GM18508 (cell line): ENCODE data around the gene HRG.
"Not testable (repeated sequence)": the region's sequence is repeated elsewhere in the genome, so short reads cannot be mapped to it uniquely, and the experiment has no call there.

Source experiments
- ATAC-seq: cut with Tn5 transposase; IDR thresholded peaks from one replicate; pipeline ENCODE4 v1.9.1; 2021; ENCODE audit warnings: moderate number of reproducible peaks; ENCODE audit not compliant: insufficient read depth, unreplicated experiment

HRG gene

GRCh38 chr3:186665625-186666188 lies at the start of gene HRG:
Gene HRG, plus strand, starts transcription at chr3:186666014. Its CDS starts 18 bp downstream, at chr3:186666032.
- ATAC-seq, result no peak

DNA sequence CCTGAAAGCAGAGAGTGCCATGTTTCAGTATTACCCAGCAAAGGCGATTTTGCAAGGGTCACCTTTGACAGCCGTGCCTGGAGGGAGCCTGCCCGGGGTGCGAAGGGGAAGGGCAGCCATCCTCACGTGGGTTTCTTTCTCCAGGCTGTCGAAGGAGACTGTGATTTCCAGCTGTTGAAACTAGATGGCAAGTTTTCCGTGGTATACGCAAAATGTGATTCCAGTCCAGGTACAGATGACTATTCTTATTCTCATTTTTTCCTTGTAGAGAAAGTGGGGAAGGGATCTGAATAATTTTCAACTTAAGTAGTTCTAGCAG lies 49.6 kb upstream of the HRG start:
- no peak for ATAC-seq

GRCh38 chr3:186617036-186617946 lies 48.5 kb upstream of the HRG start:
- peak; percentile 67 for ATAC-seq

DNA sequence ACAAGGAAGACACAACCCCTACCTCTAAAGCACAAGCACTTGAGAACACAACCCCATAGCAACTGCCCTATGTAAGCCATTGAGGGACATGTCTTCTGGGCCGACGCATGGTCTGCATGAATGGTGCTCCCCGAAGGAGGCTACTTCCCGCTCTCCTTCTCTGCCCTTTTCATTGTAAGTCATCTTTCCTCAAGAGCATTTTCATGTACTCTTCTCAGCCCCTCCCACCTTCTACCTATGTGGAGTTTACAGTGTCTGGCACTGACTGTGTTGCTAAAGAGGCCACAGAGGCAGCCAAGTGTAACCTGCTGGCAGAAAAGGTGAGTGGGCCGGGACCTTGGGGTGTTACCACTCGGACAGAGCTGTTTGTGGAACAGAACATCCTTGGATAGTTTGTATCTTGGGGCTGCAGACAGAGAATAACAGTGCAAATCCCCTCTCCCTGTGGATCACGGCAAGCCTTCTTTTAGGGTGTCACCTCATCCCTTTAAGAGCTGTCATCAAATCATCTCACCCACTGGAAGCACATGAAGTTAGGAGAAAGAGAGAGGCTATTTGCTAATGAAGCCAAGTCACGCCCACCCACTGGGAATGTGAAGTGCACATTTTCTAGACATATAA lies 47.4 kb upstream of the HRG start:
- ATAC-seq, result no peak

GRCh38 chr3:186619787-186620212 lies 46.0 kb upstream of the HRG start:
- ATAC-seq, result no peak

DNA sequence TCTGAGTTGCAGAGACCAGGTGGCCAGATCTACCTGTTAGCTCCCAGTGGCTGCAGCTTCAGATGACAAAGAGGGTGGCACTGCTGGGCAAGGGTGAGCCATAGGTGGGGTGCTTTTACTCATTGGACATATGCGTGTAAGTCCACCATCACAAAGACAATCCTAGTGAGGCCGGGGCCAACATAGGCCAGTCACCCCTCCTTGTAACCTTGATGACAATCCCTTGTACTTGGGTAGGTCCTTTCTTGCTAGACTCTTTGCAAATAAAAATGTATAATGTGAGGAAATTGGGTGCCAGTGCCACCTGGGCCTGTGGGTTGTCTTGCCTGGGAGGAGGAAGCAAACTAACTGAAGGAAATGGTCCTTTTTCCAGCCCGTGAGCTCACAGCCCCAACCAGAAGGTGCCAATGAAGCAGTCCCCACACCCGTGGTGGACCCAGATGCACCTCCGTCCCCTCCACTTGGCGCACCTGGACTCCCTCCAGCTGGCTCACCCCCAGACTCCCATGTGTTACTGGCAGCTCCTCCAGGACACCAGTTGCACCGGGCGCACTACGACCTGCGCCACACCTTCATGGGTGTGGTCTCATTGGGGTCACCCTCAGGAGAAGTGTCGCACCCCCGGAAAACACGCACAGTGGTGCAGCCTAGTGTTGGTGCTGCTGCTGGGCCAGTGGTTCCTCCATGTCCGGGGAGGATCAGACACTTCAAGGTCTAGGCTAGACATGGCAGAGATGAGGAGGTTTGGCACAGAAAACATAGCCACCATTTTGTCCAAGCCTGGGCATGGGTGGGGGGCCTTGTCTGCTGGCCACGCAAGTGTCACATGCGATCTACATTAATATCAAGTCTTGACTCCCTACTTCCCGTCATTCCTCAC lies 45.4 kb upstream of the HRG start:
- ATAC-seq, result no peak

GRCh38 chr3:186621894-186622650 lies 43.7 kb upstream of the HRG start:
- no peak for ATAC-seq

- ATAC-seq, result no peak
These were observed 43.0 kb upstream of the HRG start for GRCh38 chr3:186622651-186623310.

- ATAC-seq, result no peak
These were observed 41.2 kb upstream of the HRG start for GRCh38 chr3:186624598-186624997.

GRCh38 chr3:186625600-186626042 lies 40.2 kb upstream of the HRG start:
- ATAC-seq, result no peak

DNA sequence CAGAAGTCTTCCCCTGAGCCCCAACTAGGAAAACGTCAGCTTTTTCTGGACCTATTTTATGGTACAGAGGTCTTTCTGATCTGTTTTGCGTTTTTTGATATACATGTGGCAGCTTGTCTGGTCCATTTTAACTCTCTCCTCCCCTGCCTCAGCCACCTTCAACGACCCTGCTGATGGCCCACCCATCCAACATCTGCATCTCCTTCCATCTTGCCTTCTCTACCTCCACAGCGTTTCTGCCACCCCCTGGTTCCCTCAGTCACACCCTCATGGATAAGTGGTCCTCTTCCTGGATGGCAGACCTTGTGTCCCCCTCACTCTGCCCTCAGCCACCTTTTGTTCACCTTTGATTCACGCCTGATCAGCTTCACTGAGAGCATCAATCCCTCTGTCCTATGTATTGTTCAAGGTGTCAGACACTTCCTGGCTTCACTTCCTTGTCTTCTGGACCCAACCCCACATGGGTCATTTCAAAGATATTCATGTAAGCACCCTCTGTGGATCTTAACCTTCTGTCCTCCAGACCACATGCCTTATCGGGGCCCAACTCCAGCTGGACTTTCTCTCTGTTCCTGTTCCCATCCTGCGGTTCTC lies 39.5 kb upstream of the HRG start:
- ATAC-seq, result no peak

GRCh38 chr3:186627852-186628414 lies 37.9 kb upstream of the HRG start:
- ATAC-seq, result no peak

GRCh38 chr3:186628756-186629155 lies 37.1 kb upstream of the HRG start:
- no peak for ATAC-seq

GRCh38 chr3:186630950-186631641 lies 34.7 kb upstream of the HRG start:
- no peak for ATAC-seq

DNA sequence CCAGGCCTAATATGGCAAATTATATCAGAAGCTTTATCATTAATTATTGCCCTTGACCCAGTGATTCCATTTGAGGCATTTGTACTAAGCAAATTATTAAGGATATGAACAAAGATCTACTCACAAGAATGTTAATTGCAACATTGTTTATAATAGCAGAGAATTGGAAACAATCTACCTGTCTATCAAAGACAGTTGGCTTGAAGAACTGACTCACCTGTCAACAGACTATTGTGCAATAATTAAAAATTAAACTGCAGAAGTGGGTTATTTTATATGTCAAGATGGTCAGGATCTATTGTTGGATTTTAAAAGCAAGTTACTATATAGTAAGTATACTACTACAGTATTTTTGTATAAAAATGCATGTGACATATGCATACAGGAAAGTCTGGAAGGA lies 32.3 kb upstream of the HRG start:
- no peak for ATAC-seq

DNA sequence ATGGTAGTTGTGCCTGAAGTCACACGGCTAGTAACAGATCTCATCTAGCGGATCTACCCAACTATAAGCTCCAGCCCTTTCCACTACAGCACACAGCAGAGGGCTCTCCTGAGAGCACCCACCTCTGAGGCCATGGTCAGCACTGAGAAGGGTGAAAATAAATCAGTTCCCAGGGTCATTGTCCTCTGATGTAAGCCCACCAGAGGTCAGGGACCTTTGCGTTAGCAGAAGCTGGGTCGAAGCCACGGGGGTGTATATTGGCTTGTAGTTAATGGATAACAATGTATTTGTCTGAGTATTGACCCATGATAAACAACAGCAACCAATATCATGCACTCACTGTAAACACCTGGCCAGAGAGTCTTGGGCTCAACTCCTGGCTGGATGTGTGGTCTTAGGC lies 31.6 kb upstream of the HRG start:
- ATAC-seq, result not testable (repeated sequence)

GRCh38 chr3:186635532-186635931 lies 30.3 kb upstream of the HRG start:
- ATAC-seq, result no peak

- ATAC-seq, result no peak
These were observed 29.3 kb upstream of the HRG start for GRCh38 chr3:186636536-186636935.
